ENCODE results near the gene RHNO1.

DNA sequence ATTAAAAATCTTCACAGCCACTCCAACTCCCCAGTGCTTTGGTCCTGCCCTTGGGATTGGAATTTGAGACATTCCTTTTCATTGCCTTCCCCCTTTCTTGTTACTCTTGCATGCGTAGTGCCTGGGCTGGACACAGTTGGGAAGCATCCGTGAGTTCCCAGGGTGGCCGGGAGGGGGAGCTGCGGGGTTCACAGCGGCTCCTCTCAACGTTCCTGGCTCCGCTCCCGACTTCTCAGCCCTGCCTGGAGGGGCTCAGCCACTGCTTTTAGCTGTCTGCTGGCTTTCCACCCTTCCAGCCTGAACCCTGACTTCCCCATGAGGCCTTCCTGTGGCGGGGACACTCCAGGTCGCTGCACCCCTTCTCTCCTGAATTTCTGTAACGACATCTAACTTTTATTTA is 23.4 kb upstream of the RHNO1 start:
- TF ChIP-seq, protein P1, sequence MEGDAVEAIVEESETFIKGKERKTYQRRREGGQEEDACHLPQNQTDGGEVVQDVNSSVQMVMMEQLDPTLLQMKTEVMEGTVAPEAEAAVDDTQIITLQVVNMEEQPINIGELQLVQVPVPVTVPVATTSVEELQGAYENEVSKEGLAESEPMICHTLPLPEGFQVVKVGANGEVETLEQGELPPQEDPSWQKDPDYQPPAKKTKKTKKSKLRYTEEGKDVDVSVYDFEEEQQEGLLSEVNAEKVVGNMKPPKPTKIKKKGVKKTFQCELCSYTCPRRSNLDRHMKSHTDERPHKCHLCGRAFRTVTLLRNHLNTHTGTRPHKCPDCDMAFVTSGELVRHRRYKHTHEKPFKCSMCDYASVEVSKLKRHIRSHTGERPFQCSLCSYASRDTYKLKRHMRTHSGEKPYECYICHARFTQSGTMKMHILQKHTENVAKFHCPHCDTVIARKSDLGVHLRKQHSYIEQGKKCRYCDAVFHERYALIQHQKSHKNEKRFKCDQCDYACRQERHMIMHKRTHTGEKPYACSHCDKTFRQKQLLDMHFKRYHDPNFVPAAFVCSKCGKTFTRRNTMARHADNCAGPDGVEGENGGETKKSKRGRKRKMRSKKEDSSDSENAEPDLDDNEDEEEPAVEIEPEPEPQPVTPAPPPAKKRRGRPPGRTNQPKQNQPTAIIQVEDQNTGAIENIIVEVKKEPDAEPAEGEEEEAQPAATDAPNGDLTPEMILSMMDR (IDR thresholded peaks at IDR 0.05) = peak; percentile 66 to 89
- TF ChIP-seq POLR2A (IDR thresholded peaks at IDR 0.05) = no peak
- no peak for TF ChIP-seq POLR2AphosphoS5 (IDR thresholded peaks at IDR 0.05)

Measured in suprapubic skin (tissue), 4 donors.